GM12891 (cell line): ENCODE measurements around the gene PRPS1L1. TPM values are rescaled to one million over a fixed set of nuclear protein-coding genes. Genes with fewer than 3 reads are reported as not detected.

Experiments
- DNase-seq: peaks from one replicate; pipeline ENCODE4 v3.0.0; 2011; ENCODE audit warnings: low spot score; ENCODE audit not compliant: insufficient read length
- FAIRE-seq: peaks from 2 replicates; lab custom pipeline; 2011; peaks lifted over from hg19 to GRCh38; lab: Jason Lieb, UNC
- PAX5 ChIP-seq: IDR thresholded peaks from 2 replicates; pipeline ENCODE4 v1.6.1; 2011; ENCODE audit warnings: low read length, moderate library complexity, mild to moderate bottlenecking; ENCODE audit not compliant: insufficient read depth, severe bottlenecking
- POLR2A ChIP-seq: IDR thresholded peaks from 2 replicates; pipeline ENCODE4 v1.6.1; 2011; ENCODE audit warnings: low read depth, low read length, control low read depth
- POLR2AphosphoS5 ChIP-seq: IDR thresholded peaks from 2 replicates; pipeline ENCODE4 v1.6.1; 2011; ENCODE audit warnings: low read depth, low read length, control low read depth
- POU2F2 ChIP-seq: IDR thresholded peaks from 2 replicates; pipeline ENCODE4 v1.6.1; 2011; ENCODE audit warnings: low read depth, mild to moderate bottlenecking, control low read depth, low read length, moderate library complexity
- SPI1 ChIP-seq: IDR thresholded peaks from 2 replicates; pipeline ENCODE4 v1.6.1; 2011; ENCODE audit warnings: low read depth, low read length, control low read depth
- TAF1 ChIP-seq: IDR thresholded peaks from 2 replicates; pipeline ENCODE4 v1.6.1; 2011; ENCODE audit warnings: low read depth, low read length, control low read depth
- polyA plus RNA-seq: library from polyadenylated mRNA; unstranded; fragments of >200 nt; gene quantifications from one replicate; pipeline ENCODE4 v1.2.1, GENCODE V29; 2012; ENCODE audit warnings: low read depth, missing spikeins, inconsistent platforms; ENCODE audit not compliant: missing spikeins

Gene PRPS1L1
- not detected for polyA plus RNA-seq

GRCh38 chr7:18027628-18028027 is at the start of gene PRPS1L1:
TSS of gene PRPS1L1 (minus strand) at chr7:18027846.
- DNase-seq (no peak), FAIRE-seq (no peak)
- TF ChIP-seq TAF1 (no peak), POLR2AphosphoS5 (no peak), SPI1 (no peak), POLR2A (no peak), POU2F2 (no peak), PAX5 (no peak)

GRCh38 chr7:18076461-18076860 is 48.8 kb upstream of the PRPS1L1 start:
- FAIRE-seq (no peak), DNase-seq (no peak)
- TF ChIP-seq PAX5, result no peak

GRCh38 chr7:18068745-18069144 is 41.1 kb upstream of the PRPS1L1 start:
- FAIRE-seq, result no peak
- no peak for TF ChIP-seq PAX5
- TF ChIP-seq POLR2A, result no peak
- TF ChIP-seq POLR2AphosphoS5, result no peak

GRCh38 chr7:18064242-18064838 is 36.7 kb upstream of the PRPS1L1 start:
- TF ChIP-seq SPI1 (no peak), TAF1 (no peak), POLR2AphosphoS5 (no peak), POU2F2 (no peak), PAX5 (no peak), POLR2A (no peak)
- FAIRE-seq (no peak), DNase-seq (no peak)

More at GRCh38 chr7:18068745-18069144, 41.1 kb upstream of the PRPS1L1 start:
- DNase-seq, result no peak

- TF ChIP-seq POU2F2, result no peak
- TF ChIP-seq SPI1, result no peak
- TF ChIP-seq PAX5, result no peak
- TF ChIP-seq TAF1, result no peak
- TF ChIP-seq POLR2A, result no peak
- TF ChIP-seq POLR2AphosphoS5, result no peak
- no peak for DNase-seq
- no peak for FAIRE-seq
Observed at GRCh38 chr7:18063149-18063901, 35.7 kb upstream of the PRPS1L1 start.

- DNase-seq (no peak), FAIRE-seq (no peak)
- TF ChIP-seq POU2F2, result no peak
- TF ChIP-seq SPI1, result no peak
- TF ChIP-seq TAF1, result no peak
- no peak for TF ChIP-seq PAX5
- no peak for TF ChIP-seq POLR2A
- TF ChIP-seq POLR2AphosphoS5, result no peak
Observed at GRCh38 chr7:18059171-18059570, 31.5 kb upstream of the PRPS1L1 start.

- TF ChIP-seq POLR2AphosphoS5, result no peak
- no peak for TF ChIP-seq SPI1
- TF ChIP-seq TAF1, result no peak
- no peak for TF ChIP-seq POLR2A
- TF ChIP-seq PAX5, result no peak
- TF ChIP-seq POU2F2, result no peak
- FAIRE-seq (no peak), DNase-seq (no peak)
Observed at GRCh38 chr7:18053941-18054340, 26.3 kb upstream of the PRPS1L1 start.

GRCh38 chr7:18053177-18053928 is 25.7 kb upstream of the PRPS1L1 start:
- FAIRE-seq, result no peak
- DNase-seq, result no peak

GRCh38 chr7:18049262-18049661 is 21.6 kb upstream of the PRPS1L1 start:
- no peak for FAIRE-seq

More at GRCh38 chr7:18053177-18053928, 25.7 kb upstream of the PRPS1L1 start:
- no peak for TF ChIP-seq POU2F2
- no peak for TF ChIP-seq SPI1

GRCh38 chr7:18046601-18047000 is 19.0 kb upstream of the PRPS1L1 start:
- DNase-seq (no peak), FAIRE-seq (no peak)
- TF ChIP-seq POLR2AphosphoS5 (no peak), POLR2A (no peak), POU2F2 (no peak), SPI1 (no peak), TAF1 (no peak), PAX5 (no peak)

More at GRCh38 chr7:18049262-18049661, 21.6 kb upstream of the PRPS1L1 start:
- DNase-seq, result no peak
- TF ChIP-seq PAX5 (no peak), POLR2A (no peak), TAF1 (no peak), POU2F2 (no peak), POLR2AphosphoS5 (no peak), SPI1 (no peak)
